Astrocyte (in vitro differentiated cells and primary cell): Measurements from ENCODE around the gene CD200.

Source experiments
- EZH2 ChIP-seq: IDR thresholded peaks from 2 replicates; pipeline ENCODE4 v1.6.1; 2012; ENCODE audit warnings: mild to moderate bottlenecking, low read length, inconsistent platforms; ENCODE audit not compliant: insufficient read depth
- TF ChIP-seq, protein P1 (sequence below): IDR thresholded peaks from 2 replicates; pipeline ENCODE4 v1.5.1; 2011; ENCODE audit warnings: low read depth, mild to moderate bottlenecking, inconsistent platforms, low read length, moderate library complexity; ENCODE audit not compliant: insufficient read depth

DNA sequence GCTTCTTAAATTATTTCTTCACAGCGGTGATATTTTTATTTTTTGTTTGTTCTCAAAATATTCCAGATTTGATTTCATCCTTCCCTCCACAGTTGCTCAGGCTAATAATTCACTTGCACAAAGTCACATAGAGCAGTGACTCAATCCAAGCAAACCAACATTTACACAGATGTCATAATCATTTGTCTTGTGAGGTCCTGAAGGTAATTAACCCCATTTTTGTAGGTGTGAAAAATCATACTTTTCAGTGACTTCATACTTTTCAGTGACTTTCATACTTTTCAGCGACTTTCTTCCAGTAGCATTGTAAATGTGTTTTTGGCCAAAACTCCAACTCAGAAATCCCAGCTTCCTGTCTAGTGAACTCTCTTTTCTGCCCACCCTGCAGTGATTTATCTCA is 32.1 kb downstream of the CD200 start:
- TF ChIP-seq, protein P1, sequence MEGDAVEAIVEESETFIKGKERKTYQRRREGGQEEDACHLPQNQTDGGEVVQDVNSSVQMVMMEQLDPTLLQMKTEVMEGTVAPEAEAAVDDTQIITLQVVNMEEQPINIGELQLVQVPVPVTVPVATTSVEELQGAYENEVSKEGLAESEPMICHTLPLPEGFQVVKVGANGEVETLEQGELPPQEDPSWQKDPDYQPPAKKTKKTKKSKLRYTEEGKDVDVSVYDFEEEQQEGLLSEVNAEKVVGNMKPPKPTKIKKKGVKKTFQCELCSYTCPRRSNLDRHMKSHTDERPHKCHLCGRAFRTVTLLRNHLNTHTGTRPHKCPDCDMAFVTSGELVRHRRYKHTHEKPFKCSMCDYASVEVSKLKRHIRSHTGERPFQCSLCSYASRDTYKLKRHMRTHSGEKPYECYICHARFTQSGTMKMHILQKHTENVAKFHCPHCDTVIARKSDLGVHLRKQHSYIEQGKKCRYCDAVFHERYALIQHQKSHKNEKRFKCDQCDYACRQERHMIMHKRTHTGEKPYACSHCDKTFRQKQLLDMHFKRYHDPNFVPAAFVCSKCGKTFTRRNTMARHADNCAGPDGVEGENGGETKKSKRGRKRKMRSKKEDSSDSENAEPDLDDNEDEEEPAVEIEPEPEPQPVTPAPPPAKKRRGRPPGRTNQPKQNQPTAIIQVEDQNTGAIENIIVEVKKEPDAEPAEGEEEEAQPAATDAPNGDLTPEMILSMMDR: no peak
- no peak for TF ChIP-seq EZH2
